GM21381 (cell line): ENCODE data around the gene TMEM121B.
"Not testable (repeated sequence)": the region's sequence is repeated elsewhere in the genome, so short reads cannot be mapped to it uniquely, and the experiment has no call there.

Experiments used
- ATAC-seq: cut with Tn5 transposase; IDR thresholded peaks from one replicate; pipeline ENCODE4 v1.9.1; 2021; ENCODE audit warnings: mild to moderate bottlenecking, moderate library complexity; ENCODE audit not compliant: unreplicated experiment

Gene TMEM121B

GRCh38 chr22:17121233-17122195 is at the start of gene TMEM121B:
Gene TMEM121B (minus strand): TSS chr22:17121360. CDS start chr22:17121127, 233 bp downstream.
- no peak for ATAC-seq

- no peak for ATAC-seq
Measured at GRCh38 chr22:17167486-17167885, 46.3 kb upstream of the TMEM121B start.

GRCh38 chr22:17164392-17165024 is 43.3 kb upstream of the TMEM121B start:
- no peak for ATAC-seq

- ATAC-seq, result no peak
Measured at GRCh38 chr22:17162731-17163130, 41.6 kb upstream of the TMEM121B start.

GRCh38 chr22:17161991-17162390 is 40.8 kb upstream of the TMEM121B start:
- ATAC-seq, result no peak

- peak; percentile 27 for ATAC-seq
Measured at GRCh38 chr22:17159504-17159951, 38.4 kb upstream of the TMEM121B start.

GRCh38 chr22:17158568-17159503 is 37.7 kb upstream of the TMEM121B start, which contains the start of gene HDHD5:
Gene HDHD5 (minus strand): TSS chr22:17159277. CDS start chr22:17159251, 26 bp downstream.
- ATAC-seq, result peak; percentile 74

- no peak for ATAC-seq
Measured at GRCh38 chr22:17158176-17158567, 37.0 kb upstream of the TMEM121B start.

- no peak for ATAC-seq
Measured at GRCh38 chr22:17157714-17158113, 36.6 kb upstream of the TMEM121B start.

GRCh38 chr22:17155941-17156340 is 34.8 kb upstream of the TMEM121B start:
- ATAC-seq, result no peak

- ATAC-seq, result no peak
Measured at GRCh38 chr22:17152971-17153370, 31.8 kb upstream of the TMEM121B start.

GRCh38 chr22:17152340-17152739 is 31.2 kb upstream of the TMEM121B start:
- no peak for ATAC-seq

- ATAC-seq, result no peak
Measured at GRCh38 chr22:17149076-17149815, 28.1 kb upstream of the TMEM121B start.

- ATAC-seq, result not testable (repeated sequence)
Measured at GRCh38 chr22:17147458-17147857, 26.3 kb upstream of the TMEM121B start.

GRCh38 chr22:17145021-17145680 is 24.0 kb upstream of the TMEM121B start:
- no peak for ATAC-seq

GRCh38 chr22:17143826-17144225 is 22.7 kb upstream of the TMEM121B start:
- no peak for ATAC-seq

- no peak for ATAC-seq
Measured at GRCh38 chr22:17143101-17143500, 21.9 kb upstream of the TMEM121B start.

- ATAC-seq, result no peak
Measured at GRCh38 chr22:17140826-17141766, 19.9 kb upstream of the TMEM121B start.
